HG03060 (cell line): Measurements from ENCODE around the gene TBC1D10A.

Experiments used
- ATAC-seq: cut with Tn5 transposase; IDR thresholded peaks from one replicate; pipeline ENCODE4 v1.9.1; 2021; ENCODE audit warnings: low read depth, moderate number of reproducible peaks; ENCODE audit not compliant: unreplicated experiment

The TBC1D10A gene

GRCh38 chr22:30323246-30323645 is 3.5 kb downstream of the TBC1D10A start:
- ATAC-seq: no peak

- no peak for ATAC-seq
Observed at GRCh38 chr22:30321461-30321860, 5.3 kb downstream of the TBC1D10A start.

- no peak for ATAC-seq
Observed at GRCh38 chr22:30320021-30320556, 6.7 kb downstream of the TBC1D10A start.

GRCh38 chr22:30318799-30319419 is 7.8 kb downstream of the TBC1D10A start:
- ATAC-seq: no peak

- no peak for ATAC-seq
Observed at GRCh38 chr22:30317778-30318177, 9.0 kb downstream of the TBC1D10A start.

- ATAC-seq: no peak
Observed at GRCh38 chr22:30315962-30316576, 10.7 kb downstream of the TBC1D10A start.

GRCh38 chr22:30314915-30315314 is 11.8 kb downstream of the TBC1D10A start:
- no peak for ATAC-seq

- ATAC-seq: no peak
Observed at GRCh38 chr22:30313527-30314363, 13.0 kb downstream of the TBC1D10A start.

- no peak for ATAC-seq
Observed at GRCh38 chr22:30312053-30312452, 14.7 kb downstream of the TBC1D10A start.

- no peak for ATAC-seq
Observed at GRCh38 chr22:30310881-30311771, 15.6 kb downstream of the TBC1D10A start.

GRCh38 chr22:30309951-30310741 is 16.6 kb downstream of the TBC1D10A start:
- ATAC-seq: no peak

- ATAC-seq: no peak
Observed at GRCh38 chr22:30308518-30309230, 18.1 kb downstream of the TBC1D10A start.

- ATAC-seq: no peak
Observed at GRCh38 chr22:30308093-30308492, 18.6 kb downstream of the TBC1D10A start.

GRCh38 chr22:30307041-30307574 is 19.6 kb downstream of the TBC1D10A start:
- no peak for ATAC-seq

GRCh38 chr22:30306627-30307011 is 20.1 kb downstream of the TBC1D10A start:
- no peak for ATAC-seq

GRCh38 chr22:30305906-30306626 is 20.7 kb downstream of the TBC1D10A start:
- no peak for ATAC-seq

GRCh38 chr22:30305519-30305905 is 21.2 kb downstream of the TBC1D10A start:
- ATAC-seq: no peak
